ENCODE results near the gene ADAP2. TPM values are rescaled to one million over a fixed set of nuclear protein-coding genes. Genes with fewer than 3 reads are reported as not detected.

Gene ADAP2
- total and polyA plus RNA-seq, 9 donors = 4.7 to 17.6 (median 6.0) TPM

GRCh38 chr17:30920683-30921543 lies 832 bp upstream of the ADAP2 start:
- no peak for TF ChIP-seq POLR2A (IDR thresholded peaks at IDR 0.05)
- no peak for TF ChIP-seq CTCF (IDR thresholded peaks at IDR 0.05)
- TF ChIP-seq EP300 (IDR thresholded peaks at IDR 0.05) = no peak
- Histone ChIP-seq H3K9me3 (no peaks in the 10 kb centered on the region), H3K4me1 (ENCODE audit: insufficient read depth) (peaks cover 8% of the 10 kb centered on the region), H3K27ac (no peak overlapping the region), H3K36me3 (no peaks in the 10 kb centered on the region), H3K4me3 (no peak overlapping the region), H3K27me3 (no peaks in the 10 kb centered on the region)
- intact Hi-C loops (cut with DNase I) = no loop called here
- WGBS, 3 donors = 82 to 83% (median 82%) methylated on average over 11 of the region's 11 CpGs
- DNase-seq = no peak

GRCh38 chr17:30922235-30923030 lies 688 bp downstream of the ADAP2 start:
- intact Hi-C loops (cut with DNase I) = no loop called here
- Histone ChIP-seq H3K4me1 (ENCODE audit: insufficient read depth) (peaks cover 8% of the 10 kb centered on the region), H3K9me3 (no peaks in the 10 kb centered on the region), H3K27ac (no peak overlapping the region), H3K36me3 (no peaks in the 10 kb centered on the region), H3K27me3 (no peaks in the 10 kb centered on the region), H3K4me3 (peak overlapping the region; percentile 27)
- 1 to 4% (median 2%) methylated on average over 43 to 66 of the region's 66 CpGs for WGBS, 3 donors
- TF ChIP-seq POLR2A (IDR thresholded peaks at IDR 0.05) = no peak
- TF ChIP-seq EP300 (IDR thresholded peaks at IDR 0.05) = no peak
- TF ChIP-seq CTCF (IDR thresholded peaks at IDR 0.05) = no peak
- DNase-seq = no peak

GRCh38 chr17:30924341-30924740 lies 2.6 kb downstream of the ADAP2 start:
- 49 to 62% (median 54%) methylated on average over 2 of the region's 2 CpGs for WGBS, 3 donors
- no peak for DNase-seq

More at GRCh38 chr17:30924341-30924740, 2.6 kb downstream of the ADAP2 start:
- no peaks in the 10 kb centered on the region for H3K27me3 ChIP-seq
- intact Hi-C loops (cut with DNase I) = no loop called here
- H3K9me3 ChIP-seq = no peaks in the 10 kb centered on the region
- H3K27ac ChIP-seq = no peak overlapping the region
- H3K4me1 ChIP-seq (ENCODE audit: insufficient read depth) = peaks cover 8% of the 10 kb centered on the region
- no peaks in the 10 kb centered on the region for H3K36me3 ChIP-seq
- TF ChIP-seq CTCF (IDR thresholded peaks at IDR 0.05) (no peak), POLR2A (IDR thresholded peaks at IDR 0.05) (no peak), EP300 (IDR thresholded peaks at IDR 0.05) (no peak)
- H3K4me3 ChIP-seq = no peak overlapping the region

Data from ovary (tissue), 9 donors.